HG03060 (cell line): ENCODE results near the gene NME4.

ENCODE experiments used
- ATAC-seq: cut with Tn5 transposase; IDR thresholded peaks from one replicate; pipeline ENCODE4 v1.9.1; 2021; ENCODE audit warnings: low read depth, moderate number of reproducible peaks; ENCODE audit not compliant: unreplicated experiment

Gene NME4

DNA sequence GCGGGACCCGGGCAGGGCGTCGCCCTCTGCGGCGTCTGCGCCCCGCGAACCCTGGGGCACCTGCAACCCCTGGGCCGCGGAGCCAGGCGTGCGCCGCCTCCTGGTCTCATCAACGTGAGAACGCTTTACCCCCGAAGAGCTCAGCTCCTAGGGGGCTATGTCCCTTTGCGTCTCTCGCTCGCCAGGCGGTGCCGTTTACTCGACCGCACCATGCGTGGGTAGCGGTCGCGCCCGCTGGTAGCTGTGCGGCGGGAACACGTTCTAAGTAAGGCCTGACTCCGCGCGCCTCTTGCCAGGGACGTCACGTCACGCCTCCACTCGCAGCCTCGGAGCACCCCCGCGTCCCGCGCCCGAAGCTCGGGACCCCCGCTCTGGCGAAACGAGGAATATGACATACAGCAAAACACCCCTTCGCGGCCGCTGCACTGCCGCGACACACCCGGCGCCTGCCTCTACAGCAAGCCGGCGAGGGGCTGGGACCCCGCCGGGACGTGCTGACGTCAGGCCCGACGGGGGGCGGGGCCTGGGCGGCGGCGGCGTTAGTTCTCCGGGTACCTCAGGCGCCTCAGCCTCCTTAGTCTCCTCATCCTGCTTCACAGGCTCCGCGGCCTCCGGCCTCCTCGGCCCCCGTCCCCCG lies 28.2 kb downstream of the NME4 start, which contains the start of gene RAB11FIP3:
TSS of gene RAB11FIP3 (plus strand) at position 568 of the 637 bp plus-strand sequence. CDS start 358 bp downstream, outside the sequence.
- no peak for ATAC-seq

- no peak for ATAC-seq
These were observed 28.7 kb downstream of the NME4 start for GRCh38 chr16:425740-426114.

DNA sequence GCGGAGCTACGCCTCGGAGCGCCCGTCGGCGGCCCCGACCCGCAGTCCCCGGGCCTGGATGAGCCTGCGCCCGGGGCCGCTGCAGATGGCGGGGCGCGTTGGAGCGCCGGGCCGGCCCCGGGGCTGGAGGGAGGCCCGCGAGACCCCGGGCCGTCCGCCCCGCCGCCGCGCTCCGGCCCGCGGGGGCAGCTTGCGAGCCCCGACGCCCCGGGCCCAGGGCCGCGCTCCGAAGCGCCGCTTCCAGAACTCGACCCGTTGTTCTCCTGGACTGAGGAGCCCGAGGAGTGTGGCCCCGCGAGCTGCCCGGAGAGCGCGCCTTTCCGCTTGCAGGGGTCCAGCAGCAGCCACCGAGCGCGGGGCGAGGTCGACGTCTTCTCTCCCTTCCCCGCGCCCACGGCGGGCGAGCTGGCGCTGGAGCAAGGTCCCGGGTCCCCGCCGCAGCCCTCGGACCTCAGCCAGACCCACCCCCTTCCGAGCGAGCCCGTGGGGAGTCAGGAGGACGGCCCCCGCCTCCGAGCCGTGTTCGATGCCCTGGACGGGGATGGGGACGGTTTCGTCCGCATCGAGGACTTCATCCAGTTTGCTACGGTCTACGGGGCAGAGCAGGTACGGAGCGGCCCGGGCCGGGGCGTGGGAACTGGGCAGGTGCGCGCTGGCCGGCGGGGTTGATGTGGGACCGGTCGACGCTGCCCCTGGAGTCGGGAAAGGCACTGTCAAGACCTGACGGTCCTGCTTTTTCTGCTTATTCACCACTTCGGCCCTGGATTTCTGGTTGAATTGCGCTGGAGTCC lies 29.3 kb downstream of the NME4 start:
- ATAC-seq: no peak

DNA sequence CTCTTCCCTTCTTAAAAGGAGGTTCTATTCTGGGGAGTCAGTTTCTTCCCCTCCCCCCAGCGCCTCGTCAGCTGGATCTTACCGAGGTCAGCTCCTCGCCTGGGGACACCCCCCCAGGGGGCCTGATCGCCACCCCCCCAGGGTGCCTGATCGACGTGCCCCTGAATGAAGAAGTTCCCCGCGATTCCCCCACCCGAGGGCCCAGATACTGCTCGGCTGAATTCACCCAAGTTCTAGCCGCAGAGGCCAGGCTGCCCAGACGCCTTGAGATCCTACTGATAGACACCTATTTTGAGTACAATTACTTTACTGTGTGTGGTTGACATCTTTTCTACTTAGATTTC lies 29.9 kb downstream of the NME4 start:
- ATAC-seq: no peak

DNA sequence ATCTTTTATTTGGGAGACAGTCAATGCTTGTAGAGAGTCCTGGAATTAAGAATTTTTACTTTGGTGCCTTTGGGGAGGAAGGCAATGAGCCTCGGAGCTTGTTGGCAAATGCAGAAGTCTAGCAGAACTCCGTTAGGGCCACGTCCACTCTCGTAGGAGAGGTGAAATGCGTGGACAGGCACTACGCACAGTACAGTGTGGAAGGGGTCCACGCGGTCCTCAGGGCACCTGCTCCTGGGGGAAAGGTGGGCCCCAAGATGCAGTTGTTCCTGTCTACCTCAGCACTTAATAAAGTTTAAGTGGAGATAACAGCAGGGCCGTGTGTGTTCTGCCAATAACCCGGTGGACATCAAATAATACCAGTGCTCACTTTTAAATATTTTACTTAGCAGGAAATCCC lies 30.3 kb downstream of the NME4 start:
- no peak for ATAC-seq

DNA sequence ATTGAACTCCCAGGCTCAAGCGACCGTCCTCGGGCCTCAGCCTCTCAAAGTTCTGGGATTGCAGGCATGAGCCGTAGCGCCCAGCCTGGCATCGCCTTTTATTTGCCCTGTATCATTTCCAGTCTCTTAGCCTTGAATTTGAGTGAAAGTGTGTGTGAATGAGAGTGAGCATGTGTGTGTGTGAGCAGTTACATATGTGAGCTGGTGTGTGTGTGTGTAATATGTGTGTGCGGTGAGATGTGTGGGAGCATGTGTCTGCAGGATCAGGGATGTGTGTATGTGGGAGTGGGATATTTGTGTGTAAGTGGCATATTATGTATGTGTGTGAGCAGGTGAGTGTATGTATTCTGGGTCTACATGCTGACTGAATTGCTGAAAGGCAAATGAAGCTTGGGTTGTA lies 33.9 kb downstream of the NME4 start:
- no peak for ATAC-seq

DNA sequence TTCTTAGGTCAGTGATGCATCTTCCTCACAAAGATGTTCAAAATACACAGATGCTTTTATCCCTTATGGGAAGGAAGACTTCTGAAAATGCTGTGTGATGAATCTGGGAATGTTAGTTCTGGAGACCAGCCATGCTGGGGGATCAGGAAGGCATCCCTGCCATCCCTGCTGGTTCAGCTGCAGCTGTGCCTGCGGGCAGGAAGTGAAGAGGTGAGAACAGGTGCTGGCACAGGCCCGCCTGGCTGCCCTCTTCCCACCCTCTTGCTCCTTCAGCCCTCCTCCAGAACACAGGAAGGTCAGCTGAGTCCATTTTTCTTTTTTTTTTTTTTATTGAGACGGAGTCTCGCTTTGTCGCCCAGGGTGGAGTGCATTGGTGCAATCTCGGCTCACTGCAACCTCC lies 43.6 kb downstream of the NME4 start:
- no peak for ATAC-seq

DNA sequence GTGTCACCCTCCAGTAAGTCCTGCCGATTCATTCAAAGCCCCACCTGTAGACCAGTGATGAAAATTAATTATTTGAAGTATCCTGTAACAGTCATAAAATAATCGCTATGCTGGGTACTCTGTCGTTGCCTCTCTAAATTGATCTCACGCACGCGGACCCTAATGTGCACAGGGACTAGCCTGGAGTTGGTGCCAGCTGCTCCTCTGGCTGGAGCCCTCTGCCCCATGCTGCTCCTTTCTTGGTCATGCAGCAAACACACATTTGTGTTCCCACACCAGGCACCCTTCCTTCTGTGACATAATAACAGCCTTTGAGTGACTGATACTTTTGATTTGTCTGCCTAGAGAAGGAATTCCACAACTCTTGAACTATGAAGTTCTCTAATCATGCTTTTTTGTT lies 44.4 kb downstream of the NME4 start:
- no peak for ATAC-seq

- no peak for ATAC-seq
These were observed 46.0 kb downstream of the NME4 start for GRCh38 chr16:442976-443375.

DNA sequence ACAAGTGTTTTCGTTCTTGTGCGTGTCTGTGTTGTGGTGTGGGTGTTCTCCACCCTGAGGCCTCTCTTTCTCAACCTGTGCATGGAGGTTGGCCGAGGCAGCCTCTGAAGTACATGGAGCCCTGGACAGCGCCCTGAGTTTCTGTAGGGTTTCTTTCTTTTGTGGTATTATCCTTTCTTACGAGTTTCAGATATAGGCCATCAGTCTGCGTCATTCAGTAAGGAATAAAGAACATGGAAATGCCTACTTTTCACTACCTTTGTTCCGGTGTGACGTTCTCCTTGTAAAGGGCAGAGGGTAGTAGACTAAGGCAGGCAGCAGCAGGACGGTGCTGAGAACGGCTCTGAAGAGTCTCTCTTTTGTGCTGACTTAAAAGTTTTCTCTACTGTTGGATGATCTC lies 47.0 kb downstream of the NME4 start:
- ATAC-seq: no peak

- ATAC-seq: no peak
These were observed 48.6 kb downstream of the NME4 start for GRCh38 chr16:445566-445965.
